Keratinocyte (primary cell): Measurements from ENCODE around the gene ANKRD2. TPM values are rescaled to one million over a fixed set of nuclear protein-coding genes. Genes with fewer than 3 reads are reported as not detected.
"Not testable (repeated sequence)": the region's sequence is repeated elsewhere in the genome, so short reads cannot be mapped to it uniquely, and the experiment has no call there.

ENCODE experiments used
- DNase-seq: peaks from one replicate; pipeline ENCODE4 v3.0.0-alpha.2; 2011; ENCODE audit warnings: low read depth, missing footprints, low spot score
- FAIRE-seq: peaks from 2 replicates; lab custom pipeline; 2011; peaks lifted over from hg19 to GRCh38; lab: Jason Lieb, UNC
- H2AFZ ChIP-seq: 2 replicates; pipeline ENCODE4 v1.6.0; 2012; ENCODE audit warnings: low read length, control low read depth, inconsistent platforms; ENCODE audit not compliant: control insufficient read depth
- H3K27ac ChIP-seq: 2 replicates; pipeline ENCODE4 v1.5.1; 2011; ENCODE audit warnings: low read length; ENCODE audit not compliant: control insufficient read depth, insufficient read depth
- H3K27me3 ChIP-seq: 3 replicates; pipeline ENCODE4 v1.6.0; 2011; ENCODE audit warnings: low read length; ENCODE audit not compliant: control insufficient read depth, insufficient read depth; ENCODE audit errors: extremely low read depth
- H3K36me3 ChIP-seq, 2 experiments: 2 replicates in 1 of 2; 3 replicates in 1 of 2; pipeline ENCODE4 v1.5.1; 2011; ENCODE audit warnings: low read length in 2 of 2, mild to moderate bottlenecking in 1 of 2; ENCODE audit not compliant: control insufficient read depth in 2 of 2, insufficient read depth in 2 of 2; ENCODE audit errors: extremely low read depth in 1 of 2
- H3K4me1 ChIP-seq: 3 replicates; pipeline ENCODE4 v1.5.1; 2011; ENCODE audit warnings: low read length; ENCODE audit not compliant: control insufficient read depth, insufficient read depth; ENCODE audit errors: extremely low read depth
- H3K4me2 ChIP-seq: 3 replicates; pipeline ENCODE4 v1.6.0; 2011; ENCODE audit warnings: low read depth, low read length; ENCODE audit not compliant: control insufficient read depth, insufficient read depth; ENCODE audit errors: extremely low read depth
- H3K4me3 ChIP-seq, 3 experiments: fragments of 200-600 bp in 1 of 3; sonication (generic) in 1 of 3; 2 replicates in 2 of 3; 3 replicates in 1 of 3; pipeline ENCODE4 v1.5.1; 2011 to 2016; ENCODE audit warnings: low read length in 3 of 3, mild to moderate bottlenecking in 3 of 3, control low read depth in 2 of 3, inconsistent platforms in 1 of 3, low read depth in 1 of 3, mixed read lengths in 1 of 3, mixed run types in 1 of 3, moderate library complexity in 1 of 3; ENCODE audit not compliant: control insufficient read depth in 2 of 3, insufficient read depth in 2 of 3; ENCODE audit errors: extremely low read depth in 1 of 3
- H3K79me2 ChIP-seq: 2 replicates; pipeline ENCODE4 v1.6.0; 2012; ENCODE audit warnings: low read length; ENCODE audit not compliant: control insufficient read depth, insufficient read depth
- H3K9ac ChIP-seq: 3 replicates; pipeline ENCODE4 v1.6.0; 2011; ENCODE audit warnings: low read length; ENCODE audit not compliant: control insufficient read depth, insufficient read depth; ENCODE audit errors: extremely low read depth
- H3K9me1 ChIP-seq: 3 replicates; pipeline ENCODE4 v1.6.0; 2011; ENCODE audit warnings: low read length; ENCODE audit not compliant: control insufficient read depth, insufficient read depth; ENCODE audit errors: extremely low read depth
- H3K9me3 ChIP-seq: 2 replicates; pipeline ENCODE4 v1.5.1; 2012; ENCODE audit warnings: low read depth, low read length; ENCODE audit not compliant: control insufficient read depth
- H4K20me1 ChIP-seq: 3 replicates; pipeline ENCODE4 v1.6.0; 2011; ENCODE audit warnings: low read length; ENCODE audit not compliant: control insufficient read depth, insufficient read depth; ENCODE audit errors: extremely low read depth
- dilution Hi-C: fragments of 300-500 bp; cut with MboI; formaldehyde crosslinking; loops from one replicate; pipeline ENCODE4 v1.7.0; 2020; ENCODE audit warnings: low sequenced_read_pairs; ENCODE audit not compliant: extremely low pct_ligation_motif_present
- polyA plus RNA-seq, 5 experiments: library from polyadenylated mRNA; depleted of rRNA in 3 of 5; stranded (reverse) in 3 of 5; stranded (forward) in 1 of 5; unstranded in 1 of 5; fragments of >200 nt; gene quantifications; 1 replicate in 1 of 5; 2 replicates in 3 of 5; 3 replicates in 1 of 5; pipeline versions ENCODE4 v1.2.1 to v1.2.3, GENCODE V29; 2011 to 2012; ENCODE audit warnings: missing spikeins in 2 of 5, low read depth in 1 of 5, low replicate concordance in 1 of 5

The ANKRD2 gene
- polyA plus RNA-seq, 1 donor (not counting 4 experiments of a cell fraction or from before 2014, with no cell fraction given) = 0.38 TPM

- H3K9me3 ChIP-seq, H3K4me1 ChIP-seq, H3K79me2 ChIP-seq, H4K20me1 ChIP-seq, H3K27me3 ChIP-seq, H3K4me2 ChIP-seq, H3K9me1 ChIP-seq, H3K36me3 ChIP-seq, dilution Hi-C loops, H3K27ac ChIP-seq, FAIRE-seq, H3K4me3 ChIP-seq, DNase-seq, H2AFZ ChIP-seq, H3K9ac ChIP-seq: not testable (repeated sequence)
These were observed 11.7 kb upstream of the ANKRD2 start for GRCh38 chr10:97560731-97561381.

GRCh38 chr10:97561386-97562077 lies 11.0 kb upstream of the ANKRD2 start:
- H3K27me3 ChIP-seq, dilution Hi-C loops, FAIRE-seq, H4K20me1 ChIP-seq, H3K36me3 ChIP-seq, H3K9ac ChIP-seq, H3K9me1 ChIP-seq, H2AFZ ChIP-seq, H3K79me2 ChIP-seq, H3K4me1 ChIP-seq, H3K27ac ChIP-seq, H3K4me3 ChIP-seq, H3K4me2 ChIP-seq, DNase-seq, H3K9me3 ChIP-seq: not testable (repeated sequence)

- DNase-seq, H3K9me1 ChIP-seq, H3K27ac ChIP-seq, H3K79me2 ChIP-seq, H3K9ac ChIP-seq, dilution Hi-C loops, H2AFZ ChIP-seq, H4K20me1 ChIP-seq, H3K36me3 ChIP-seq, H3K9me3 ChIP-seq, H3K27me3 ChIP-seq, H3K4me2 ChIP-seq, FAIRE-seq, H3K4me3 ChIP-seq, H3K4me1 ChIP-seq: not testable (repeated sequence)
These were observed 10.2 kb upstream of the ANKRD2 start for GRCh38 chr10:97562329-97562728.
